ENCODE data around the gene FNIP1.
"Not testable (repeated sequence)": the region's sequence is repeated elsewhere in the genome, so short reads cannot be mapped to it uniquely, and the experiment has no call there.

FNIP1 gene

DNA sequence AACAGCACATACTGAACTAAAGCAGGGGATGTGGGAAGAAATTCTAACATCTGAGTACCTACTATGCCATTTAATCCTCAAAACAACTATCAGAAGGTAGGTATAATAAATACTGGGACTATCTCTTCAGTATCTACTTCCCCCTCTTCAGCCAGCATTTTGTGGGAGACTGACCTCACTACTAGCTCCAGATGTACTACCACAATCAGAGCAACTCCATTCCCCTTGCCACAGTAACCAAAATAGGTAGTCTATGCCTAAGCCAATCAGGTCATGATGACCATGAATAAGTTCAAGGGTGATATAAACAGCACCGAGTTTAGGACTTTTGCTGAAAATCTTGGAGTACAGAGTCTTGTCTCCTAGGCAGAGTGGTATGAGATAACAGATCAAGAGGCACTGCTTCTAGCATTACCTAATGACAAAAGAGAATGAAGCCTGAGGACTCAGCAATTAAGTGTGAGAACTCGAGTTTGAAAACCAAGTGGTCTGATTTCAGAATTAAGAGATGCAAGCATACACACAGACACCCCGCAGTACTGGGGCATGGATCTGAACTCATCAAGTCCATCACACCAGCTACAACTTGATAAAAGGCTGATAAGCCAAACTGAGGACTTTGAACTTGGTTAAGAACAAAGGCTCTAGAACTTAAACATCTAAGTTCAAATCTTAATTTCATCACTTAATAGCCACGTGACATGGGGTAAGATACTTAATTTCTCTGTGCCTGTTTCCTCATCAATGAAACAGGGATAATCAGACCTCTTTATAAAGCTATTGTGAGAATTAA is 9.7 kb downstream of the FNIP1 start:
- no peak for DNase-seq (ENCODE audit: low read depth)

DNA sequence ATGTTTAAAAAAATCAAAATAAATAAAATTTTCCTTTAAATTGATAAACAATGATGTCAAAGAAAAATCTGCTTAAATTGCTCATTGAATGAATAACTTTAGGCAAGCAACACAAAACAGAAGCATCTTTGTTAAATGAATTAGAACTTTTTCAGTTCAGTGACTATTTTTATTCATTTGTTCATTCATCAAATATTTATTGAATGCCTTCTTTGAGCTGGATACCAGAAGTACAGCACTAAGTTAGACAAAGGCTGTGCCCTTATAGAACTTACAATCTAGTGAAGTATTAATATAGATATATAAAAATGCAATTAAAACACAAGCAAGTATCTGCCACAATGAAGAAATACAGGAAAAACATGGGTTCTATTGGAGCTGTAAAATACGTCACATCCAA is 10.8 kb downstream of the FNIP1 start:
- DNase-seq (ENCODE audit: low read depth) = no peak

- no peak for DNase-seq (ENCODE audit: low read depth)
Measured at GRCh38 chr5:131783874-131784273, 12.9 kb downstream of the FNIP1 start.

DNA sequence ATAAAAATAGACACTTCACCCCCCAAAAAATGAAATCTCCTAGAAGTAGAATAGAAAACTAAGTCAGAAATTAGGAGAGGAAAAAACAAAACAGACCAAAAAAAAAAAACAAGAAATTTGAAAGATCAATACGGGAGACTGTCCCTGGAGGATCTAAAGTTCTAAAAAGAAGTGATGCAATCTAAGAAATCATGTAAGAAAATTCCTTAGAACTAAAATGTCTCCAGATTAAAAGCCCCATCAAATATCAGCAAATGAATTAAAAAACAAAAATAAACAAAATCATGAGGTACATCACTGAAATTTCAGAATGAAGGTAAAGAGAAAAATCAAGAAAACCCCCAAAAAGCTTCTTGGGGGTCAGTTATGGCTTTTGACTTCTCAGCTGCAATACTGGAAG is 13.5 kb downstream of the FNIP1 start:
- no peak for DNase-seq (ENCODE audit: low read depth)

- no peak for DNase-seq (ENCODE audit: low read depth)
Measured at GRCh38 chr5:131782717-131783116, 14.1 kb downstream of the FNIP1 start.

DNA sequence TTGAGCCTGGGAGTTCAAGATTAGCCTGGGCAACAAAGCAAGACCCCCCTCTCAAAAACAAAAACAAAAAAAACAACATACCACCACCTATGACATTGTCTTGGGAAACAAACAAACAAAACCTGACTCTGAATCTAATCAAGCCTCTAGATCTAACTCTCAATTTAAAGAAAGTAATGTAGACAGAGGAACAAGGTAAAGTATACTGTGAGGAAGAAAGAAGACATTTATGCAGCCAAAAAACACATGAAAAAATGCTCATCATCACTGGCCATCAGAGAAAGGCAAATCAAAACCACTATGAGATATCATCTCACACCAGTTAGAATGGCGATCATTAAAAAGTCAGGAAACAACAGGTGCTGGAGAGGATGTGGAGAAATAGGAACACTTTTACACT is 18.7 kb downstream of the FNIP1 start:
- not testable (repeated sequence) for DNase-seq (ENCODE audit: low read depth)

- no peak for DNase-seq (ENCODE audit: low read depth)
Measured at GRCh38 chr5:131776450-131776849, 20.4 kb downstream of the FNIP1 start.

- no peak for DNase-seq (ENCODE audit: low read depth)
Measured at GRCh38 chr5:131774652-131775367, 22.0 kb downstream of the FNIP1 start.

GRCh38 chr5:131773805-131774204 is 23.0 kb downstream of the FNIP1 start:
- no peak for DNase-seq (ENCODE audit: low read depth)

DNA sequence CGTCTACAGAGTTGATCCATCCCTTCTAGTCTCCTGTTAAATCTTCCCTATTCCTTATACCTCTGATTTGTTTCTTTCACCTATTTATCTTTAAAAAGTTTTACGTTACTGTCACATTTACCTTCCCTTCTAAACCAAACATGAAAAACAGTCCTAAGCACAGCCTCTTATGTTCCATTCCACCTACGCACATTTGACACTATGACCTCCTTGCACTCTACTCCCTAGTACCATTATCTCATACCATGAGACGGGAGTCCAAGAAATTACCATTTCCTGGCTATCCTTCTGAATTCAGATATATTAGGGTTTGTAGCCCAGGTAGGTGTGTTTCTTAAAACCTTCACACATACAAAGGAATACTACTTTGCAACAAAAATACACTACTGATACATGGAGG is 25.1 kb downstream of the FNIP1 start:
- no peak for DNase-seq (ENCODE audit: low read depth)

- no peak for DNase-seq (ENCODE audit: low read depth)
Measured at GRCh38 chr5:131769961-131770360, 26.9 kb downstream of the FNIP1 start.

- no peak for DNase-seq (ENCODE audit: low read depth)
Measured at GRCh38 chr5:131769336-131769735, 27.5 kb downstream of the FNIP1 start.

DNA sequence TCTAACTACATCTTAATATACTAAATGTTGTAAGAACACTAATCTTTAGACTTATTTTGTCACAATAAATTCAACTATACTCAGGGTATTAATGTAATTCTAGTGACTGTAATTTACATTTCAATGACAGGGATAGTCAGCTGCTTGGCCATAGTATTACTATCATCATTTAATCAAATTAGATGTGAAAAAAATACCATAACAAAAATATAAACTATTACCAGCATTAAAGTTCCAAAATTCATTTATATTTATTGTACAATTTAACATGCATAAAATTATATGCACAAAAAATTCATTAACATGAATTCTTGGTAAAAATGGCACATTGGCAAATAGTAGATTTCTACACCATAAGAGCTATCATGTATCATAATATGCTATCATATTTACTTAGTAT is 28.9 kb downstream of the FNIP1 start:
- DNase-seq (ENCODE audit: low read depth) = no peak

DNA sequence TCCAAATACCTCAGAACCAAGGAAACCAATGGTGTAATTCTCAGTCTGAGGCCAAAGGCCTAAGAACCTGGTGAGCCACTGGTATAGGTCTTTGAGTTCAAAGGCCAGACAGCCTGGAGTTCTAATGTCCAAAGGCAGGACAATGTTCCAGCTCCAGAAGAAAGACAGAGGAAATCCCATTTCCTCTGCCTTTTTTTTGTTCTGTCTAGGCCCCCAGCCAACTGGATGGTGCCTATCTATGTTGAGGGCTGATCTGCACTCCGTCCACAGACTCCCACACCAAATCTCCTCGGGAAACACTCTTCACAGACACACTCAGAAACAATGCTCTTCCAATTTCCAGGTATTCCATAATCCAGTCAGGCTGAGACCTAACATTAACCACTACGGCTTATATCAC is 30.1 kb downstream of the FNIP1 start:
- DNase-seq (ENCODE audit: low read depth) = no peak

GRCh38 chr5:131765261-131765660 is 31.6 kb downstream of the FNIP1 start:
- DNase-seq (ENCODE audit: low read depth) = no peak

GRCh38 chr5:131763968-131764367 is 32.8 kb downstream of the FNIP1 start:
- no peak for DNase-seq (ENCODE audit: low read depth)

DNA sequence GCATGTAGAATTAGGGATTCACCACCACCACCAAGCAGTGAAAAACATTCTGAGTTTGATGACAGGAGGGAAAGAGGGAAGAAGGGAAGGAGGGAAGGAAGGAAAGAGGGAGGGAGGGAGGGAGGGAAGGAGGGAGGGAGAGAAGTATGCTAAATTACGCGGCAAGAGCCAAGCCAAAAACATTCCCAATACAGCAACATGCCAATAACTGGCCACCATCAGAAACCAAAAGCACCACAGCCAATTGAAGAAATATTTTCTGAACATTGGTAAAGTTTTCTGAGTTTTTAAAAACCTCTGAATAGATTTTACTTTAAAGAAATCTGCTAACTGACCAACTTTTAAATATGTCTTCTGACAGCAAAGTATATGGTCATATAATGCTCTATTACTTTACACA is 36.0 kb downstream of the FNIP1 start:
- no peak for DNase-seq (ENCODE audit: low read depth)

GRCh38 chr5:131759704-131760103 is 37.1 kb downstream of the FNIP1 start:
- DNase-seq (ENCODE audit: low read depth) = no peak

GRCh38 chr5:131758520-131758900 is 38.3 kb downstream of the FNIP1 start:
- no peak for DNase-seq (ENCODE audit: low read depth)

- no peak for DNase-seq (ENCODE audit: low read depth)
Measured at GRCh38 chr5:131757830-131758519, 38.8 kb downstream of the FNIP1 start.

DNA sequence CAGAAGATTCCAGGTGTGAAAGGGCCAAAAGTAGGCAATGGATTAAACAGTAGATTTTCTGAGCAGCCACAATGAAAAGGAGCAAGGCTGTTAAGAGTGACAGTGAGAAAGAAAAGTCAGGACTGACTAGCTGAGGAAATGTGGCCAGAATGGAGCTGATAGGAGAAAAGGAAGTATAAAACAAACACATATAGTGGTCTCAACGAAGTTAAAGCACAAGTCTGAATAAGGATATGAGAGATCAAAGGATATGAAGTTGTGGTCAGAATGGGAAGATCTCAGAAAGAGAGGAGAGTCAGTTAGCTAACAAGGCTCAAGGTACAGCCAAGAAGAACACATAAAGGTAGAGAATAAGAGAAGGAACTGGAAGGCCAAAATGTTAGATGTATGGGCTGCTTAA is 39.9 kb downstream of the FNIP1 start:
- no peak for DNase-seq (ENCODE audit: low read depth)

DNA sequence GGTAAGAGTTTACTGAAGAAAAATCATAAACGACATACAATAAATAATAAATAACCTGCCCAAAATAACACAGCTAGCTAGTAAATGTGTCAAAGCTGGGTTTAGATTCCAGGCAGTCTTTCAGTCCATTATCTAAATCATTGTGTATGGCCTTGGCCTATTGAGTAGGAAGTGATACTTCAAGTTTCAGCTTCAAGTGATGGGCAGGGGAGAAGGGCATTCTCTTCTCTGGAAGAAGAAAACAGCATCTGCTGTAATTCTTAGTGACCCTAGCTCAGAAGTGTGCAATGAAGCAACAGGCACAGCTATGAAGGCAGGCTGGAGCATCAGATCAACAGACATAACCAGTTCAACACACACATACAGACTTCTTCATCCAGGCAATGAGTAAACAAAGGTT is 42.5 kb downstream of the FNIP1 start:
- DNase-seq (ENCODE audit: low read depth) = no peak

GRCh38 chr5:131751506-131751905 is 45.3 kb downstream of the FNIP1 start:
- DNase-seq (ENCODE audit: low read depth) = no peak
